Sigmoid colon (tissue), 4 donors: ENCODE measurements around the gene UBR1.

Source experiments
- EP300 ChIP-seq, 4 donors: sonication (generic); formaldehyde crosslinking; IDR thresholded peaks; one replicate each; pipeline ENCODE4 v1.6.1; 2017; ENCODE audit warnings: antibody characterized with exemption in 4 of 4
- POLR2A ChIP-seq, 2 donors: fragments of 450-650 bp; IDR thresholded peaks; one replicate each; pipeline ENCODE4 v1.6.1; 2016; ENCODE audit warnings: antibody characterized with exemption in 2 of 2, mild to moderate bottlenecking in 2 of 2, moderate library complexity in 2 of 2
- POLR2AphosphoS5 ChIP-seq, 4 donors: sonication (generic); formaldehyde crosslinking; IDR thresholded peaks; one replicate each; pipeline ENCODE4 v1.6.1; 2017; ENCODE audit warnings: antibody characterized with exemption in 4 of 4
- TF ChIP-seq, protein P1 (sequence below), 4 experiments: fragments of 450-650 bp in 3 of 4; fragments of 200-600 bp in 1 of 4; IDR thresholded peaks; one replicate each; pipeline ENCODE4 v1.5.1; 2016 to 2019; ENCODE audit warnings: antibody characterized with exemption in 4 of 4, mild to moderate bottlenecking in 3 of 4, moderate library complexity in 2 of 4

DNA sequence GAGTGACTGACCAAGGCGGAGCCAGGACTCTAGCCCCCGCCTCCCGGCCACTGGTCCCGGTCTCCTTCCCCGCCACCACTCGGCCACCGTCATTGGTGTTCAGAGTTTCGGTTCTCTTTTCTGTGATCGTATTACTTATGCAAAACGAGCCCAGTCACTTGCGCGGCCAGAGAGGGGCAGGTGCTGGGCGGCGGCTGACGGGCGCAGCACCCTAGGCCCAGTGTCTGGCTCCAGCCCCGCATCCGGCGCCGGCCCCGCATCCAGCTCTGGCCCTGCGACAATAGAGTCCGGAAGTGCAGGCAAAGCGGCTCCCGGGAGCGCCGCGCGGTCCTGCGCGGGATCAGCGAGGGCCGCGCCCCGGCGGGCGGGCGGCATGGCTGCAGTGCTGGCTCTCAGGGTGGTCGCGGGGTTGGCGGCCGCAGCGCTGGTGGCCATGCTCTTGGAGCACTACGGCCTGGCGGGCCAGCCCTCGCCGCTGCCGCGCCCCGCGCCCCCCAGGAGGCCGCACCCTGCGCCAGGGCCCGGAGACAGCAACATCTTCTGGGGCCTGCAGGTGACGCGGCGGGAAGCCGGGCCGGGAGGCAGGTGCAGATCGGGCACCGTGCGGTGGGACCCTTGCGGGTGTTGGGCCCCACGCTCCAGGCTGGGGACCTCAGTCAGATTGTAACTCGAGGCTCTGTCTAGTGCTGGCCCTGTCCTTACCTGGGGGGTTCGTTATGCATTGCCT is 27.8 kb upstream of the UBR1 start, which contains the start of gene TMEM62:
- peak; percentile 53 to 57 for TF ChIP-seq POLR2A (IDR thresholded peaks at IDR 0.05)
- TF ChIP-seq, protein P1, sequence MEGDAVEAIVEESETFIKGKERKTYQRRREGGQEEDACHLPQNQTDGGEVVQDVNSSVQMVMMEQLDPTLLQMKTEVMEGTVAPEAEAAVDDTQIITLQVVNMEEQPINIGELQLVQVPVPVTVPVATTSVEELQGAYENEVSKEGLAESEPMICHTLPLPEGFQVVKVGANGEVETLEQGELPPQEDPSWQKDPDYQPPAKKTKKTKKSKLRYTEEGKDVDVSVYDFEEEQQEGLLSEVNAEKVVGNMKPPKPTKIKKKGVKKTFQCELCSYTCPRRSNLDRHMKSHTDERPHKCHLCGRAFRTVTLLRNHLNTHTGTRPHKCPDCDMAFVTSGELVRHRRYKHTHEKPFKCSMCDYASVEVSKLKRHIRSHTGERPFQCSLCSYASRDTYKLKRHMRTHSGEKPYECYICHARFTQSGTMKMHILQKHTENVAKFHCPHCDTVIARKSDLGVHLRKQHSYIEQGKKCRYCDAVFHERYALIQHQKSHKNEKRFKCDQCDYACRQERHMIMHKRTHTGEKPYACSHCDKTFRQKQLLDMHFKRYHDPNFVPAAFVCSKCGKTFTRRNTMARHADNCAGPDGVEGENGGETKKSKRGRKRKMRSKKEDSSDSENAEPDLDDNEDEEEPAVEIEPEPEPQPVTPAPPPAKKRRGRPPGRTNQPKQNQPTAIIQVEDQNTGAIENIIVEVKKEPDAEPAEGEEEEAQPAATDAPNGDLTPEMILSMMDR (IDR thresholded peaks at IDR 0.05): peak in 1 of 4 experiments; percentile 6
- TF ChIP-seq POLR2AphosphoS5 (IDR thresholded peaks at IDR 0.05): peak; percentile 62 to 87 (median 84)
- peak in 1 of 4 donors; percentile 10 for TF ChIP-seq EP300 (IDR thresholded peaks at IDR 0.05)
